SK-N-MC (cell line): ENCODE data around the gene GPD1L.

ENCODE experiments used
- EZH2 ChIP-seq: fragments of 200-600 bp; sonication (generic); IDR thresholded peaks from one replicate; pipeline ENCODE4 v1.6.1; 2017; ENCODE audit warnings: antibody characterized with exemption
- FOXP2 ChIP-seq: optimal IDR thresholded peaks from 2 replicates; pipeline ENCODE3; 2011; ENCODE audit warnings: mild to moderate bottlenecking, moderate library complexity; ENCODE audit not compliant: insufficient read depth; ENCODE audit errors: extremely low read length, control extremely low read depth
- POLR2AphosphoS5 ChIP-seq: IDR thresholded peaks from 2 replicates; pipeline ENCODE4 v1.6.1; 2012; ENCODE audit warnings: mild to moderate bottlenecking, low read depth, low read length, borderline replicate concordance

DNA sequence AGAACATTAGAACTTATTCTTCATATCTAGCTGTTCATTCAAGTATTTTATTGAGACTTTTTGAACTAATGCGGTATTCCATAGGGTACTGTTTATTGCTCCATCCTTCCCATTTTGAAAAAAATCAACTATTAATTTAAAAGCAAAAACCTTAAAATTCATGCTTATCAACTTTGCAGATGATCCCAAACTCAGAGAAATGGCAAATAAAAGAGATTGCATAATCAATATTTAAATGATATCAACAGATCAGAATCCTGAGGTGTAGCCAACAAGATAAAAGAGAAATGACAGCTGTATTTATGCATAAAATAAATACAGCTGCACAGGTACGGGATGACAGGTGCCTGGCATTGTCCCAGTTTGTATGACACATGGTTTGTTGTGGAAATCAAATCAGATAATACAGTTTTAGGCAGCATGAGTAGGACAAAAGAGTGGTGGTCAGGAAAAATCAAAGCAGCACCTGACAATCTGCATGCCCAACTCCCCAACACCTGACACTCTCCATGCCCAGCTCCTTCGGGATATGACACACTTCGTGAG lies 89.6 kb downstream of the GPD1L start:
- no peak for TF ChIP-seq POLR2AphosphoS5
- no peak for TF ChIP-seq EZH2
- no peak for TF ChIP-seq FOXP2
